ENCODE results near the gene SPRED2. TPM values are rescaled to one million over a fixed set of nuclear protein-coding genes. Genes with fewer than 3 reads are reported as not detected.

Gene SPRED2
- total RNA-seq, 4 donors from 2014 or later, result 12.5 to 21.2 (median 13.8) TPM

DNA sequence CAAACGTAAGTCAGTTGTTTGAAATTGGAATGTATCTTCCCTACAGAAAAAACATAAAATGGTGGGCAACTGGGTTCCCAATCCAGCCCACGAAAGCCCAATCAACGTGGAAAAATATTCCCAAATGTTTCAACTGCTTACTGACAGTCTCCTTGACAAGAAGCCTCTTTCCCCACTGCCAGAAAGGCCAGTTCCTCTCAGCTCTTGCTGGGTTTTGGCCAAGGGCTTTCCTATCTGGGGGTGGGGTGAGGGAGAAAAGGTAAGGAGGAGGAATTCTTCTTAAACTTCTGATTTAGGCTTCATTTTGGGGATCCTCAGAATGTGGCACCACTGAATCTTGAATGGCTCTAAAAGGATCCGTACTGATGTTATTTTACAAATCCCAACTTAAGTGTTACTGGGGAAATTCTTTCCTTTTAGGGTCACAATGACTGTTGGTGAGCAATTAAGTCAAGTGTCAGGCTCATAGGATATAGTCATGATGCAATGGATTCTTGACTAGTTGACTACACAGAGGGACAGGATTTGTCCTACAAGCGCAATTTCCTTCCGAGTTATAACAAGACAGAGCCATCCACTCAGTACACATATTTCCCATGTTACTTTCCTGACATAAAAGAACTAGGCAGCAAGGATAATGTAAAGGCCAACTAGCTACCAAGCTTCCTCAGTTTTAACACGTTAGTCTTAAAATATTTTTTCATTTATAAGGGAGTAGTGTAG lies 73.6 kb downstream of the SPRED2 start:
- no peak for ATAC-seq
- H3K27me3 ChIP-seq, result no peaks in the 10 kb centered on the region
- H3K27ac ChIP-seq, result peak overlapping the region in 1 of 4 donors; percentile 14
- peaks cover 0 to 35% (median 0%) of the 10 kb centered on the region in 3 donors for H3K4me1 ChIP-seq
- no peaks in the 10 kb centered on the region for H3K36me3 ChIP-seq
- TF ChIP-seq, protein P1, sequence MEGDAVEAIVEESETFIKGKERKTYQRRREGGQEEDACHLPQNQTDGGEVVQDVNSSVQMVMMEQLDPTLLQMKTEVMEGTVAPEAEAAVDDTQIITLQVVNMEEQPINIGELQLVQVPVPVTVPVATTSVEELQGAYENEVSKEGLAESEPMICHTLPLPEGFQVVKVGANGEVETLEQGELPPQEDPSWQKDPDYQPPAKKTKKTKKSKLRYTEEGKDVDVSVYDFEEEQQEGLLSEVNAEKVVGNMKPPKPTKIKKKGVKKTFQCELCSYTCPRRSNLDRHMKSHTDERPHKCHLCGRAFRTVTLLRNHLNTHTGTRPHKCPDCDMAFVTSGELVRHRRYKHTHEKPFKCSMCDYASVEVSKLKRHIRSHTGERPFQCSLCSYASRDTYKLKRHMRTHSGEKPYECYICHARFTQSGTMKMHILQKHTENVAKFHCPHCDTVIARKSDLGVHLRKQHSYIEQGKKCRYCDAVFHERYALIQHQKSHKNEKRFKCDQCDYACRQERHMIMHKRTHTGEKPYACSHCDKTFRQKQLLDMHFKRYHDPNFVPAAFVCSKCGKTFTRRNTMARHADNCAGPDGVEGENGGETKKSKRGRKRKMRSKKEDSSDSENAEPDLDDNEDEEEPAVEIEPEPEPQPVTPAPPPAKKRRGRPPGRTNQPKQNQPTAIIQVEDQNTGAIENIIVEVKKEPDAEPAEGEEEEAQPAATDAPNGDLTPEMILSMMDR (IDR thresholded peaks at IDR 0.05), result no peak
- TF ChIP-seq POLR2A (IDR thresholded peaks at IDR 0.05) (no peak), POLR2AphosphoS5 (IDR thresholded peaks at IDR 0.05) (no peak), EP300 (IDR thresholded peaks at IDR 0.05) (no peak)
- no peaks in the 10 kb centered on the region for H3K9me3 ChIP-seq
- WGBS, 2 donors (ENCODE audit: low coverage in 1 of 2), result 65 to 82% methylated on average over 5 to 7 of the region's 7 CpGs
- no peak overlapping the region for H3K4me3 ChIP-seq

DNA sequence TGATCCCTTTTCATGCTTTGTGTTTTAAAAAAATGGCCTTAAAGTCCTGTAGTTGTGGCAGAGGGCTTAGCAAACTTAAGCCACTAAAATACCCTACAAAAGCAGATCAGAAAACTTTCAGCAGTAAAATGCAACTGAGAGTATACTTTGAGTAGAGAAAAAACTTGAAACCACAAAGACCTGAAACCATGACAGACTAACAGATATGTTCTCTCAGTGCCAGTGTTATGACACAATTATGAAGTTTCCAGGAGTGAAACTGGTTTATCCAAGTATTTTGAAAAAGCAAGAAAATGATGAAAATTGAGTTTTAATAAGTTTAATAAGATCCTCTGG lies 74.5 kb downstream of the SPRED2 start:
- peaks cover 0 to 44% (median 0%) of the 10 kb centered on the region in 3 donors for H3K4me1 ChIP-seq
- no peaks in the 10 kb centered on the region for H3K9me3 ChIP-seq
- no peak overlapping the region for H3K27ac ChIP-seq
- TF ChIP-seq, protein P1 (IDR thresholded peaks at IDR 0.05), result no peak
- TF ChIP-seq POLR2A (IDR thresholded peaks at IDR 0.05), result no peak
- no peak for TF ChIP-seq EP300 (IDR thresholded peaks at IDR 0.05)
- TF ChIP-seq POLR2AphosphoS5 (IDR thresholded peaks at IDR 0.05), result no peak
- ATAC-seq, result no peak
- no peaks in the 10 kb centered on the region for H3K27me3 ChIP-seq
- H3K4me3 ChIP-seq, result no peak overlapping the region
- H3K36me3 ChIP-seq, result no peaks in the 10 kb centered on the region

DNA sequence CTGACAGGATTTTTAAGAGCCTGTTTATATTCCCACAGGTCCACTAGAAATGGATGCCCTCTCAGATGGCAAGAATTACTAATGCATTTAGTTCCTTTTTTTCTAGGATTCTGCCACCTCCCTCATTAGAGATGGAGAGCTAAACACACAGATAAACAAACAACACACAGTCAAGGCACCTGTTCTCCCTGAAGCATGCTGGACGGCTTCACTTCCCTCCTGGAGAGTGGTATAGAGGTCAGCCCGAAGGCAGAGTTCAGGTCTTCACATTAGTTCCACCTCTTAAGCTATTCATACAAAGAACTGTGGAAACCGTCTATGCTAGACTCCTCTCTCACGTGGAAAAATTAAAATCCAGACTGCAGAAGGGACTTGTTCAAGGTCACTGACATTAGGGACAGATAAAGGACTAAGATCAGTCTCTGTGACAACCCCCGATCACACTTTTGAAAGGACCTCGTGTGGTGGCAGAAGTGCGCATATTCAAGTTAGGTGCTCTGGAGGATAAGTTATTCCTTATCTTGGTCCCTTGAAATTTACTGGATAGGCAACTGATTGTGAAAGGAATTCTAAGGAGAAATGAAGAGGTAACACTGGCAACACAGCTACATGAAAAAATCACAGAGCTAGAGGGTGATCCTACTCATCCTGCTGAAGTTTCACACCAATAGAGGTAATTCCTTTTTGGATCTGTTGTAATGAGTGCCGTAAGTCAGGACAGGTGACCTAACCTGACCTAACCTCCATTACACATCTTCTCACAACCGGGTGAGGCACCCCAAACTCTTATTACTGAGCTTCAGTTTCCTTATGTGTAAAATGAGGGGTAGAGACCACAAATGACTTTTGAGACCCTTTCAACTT lies 75.1 kb downstream of the SPRED2 start:
- TF ChIP-seq EP300 (IDR thresholded peaks at IDR 0.05) (no peak), POLR2AphosphoS5 (IDR thresholded peaks at IDR 0.05) (no peak), POLR2A (IDR thresholded peaks at IDR 0.05) (no peak)
- TF ChIP-seq, protein P1 (IDR thresholded peaks at IDR 0.05), result no peak
- Histone ChIP-seq H3K27ac (no peak overlapping the region), H3K27me3 (no peaks in the 10 kb centered on the region), H3K9me3 (no peaks in the 10 kb centered on the region), H3K36me3 (no peaks in the 10 kb centered on the region), H3K4me1 (peaks cover 0 to 39% (median 0%) of the 10 kb centered on the region in 3 donors), H3K4me3 (no peak overlapping the region)
- no peak for ATAC-seq
- 87 to 92% methylated on average over 6 to 9 of the region's 9 CpGs for whole genome bisulfite sequencing, 2 donors (ENCODE audit: low coverage in 1 of 2)

DNA sequence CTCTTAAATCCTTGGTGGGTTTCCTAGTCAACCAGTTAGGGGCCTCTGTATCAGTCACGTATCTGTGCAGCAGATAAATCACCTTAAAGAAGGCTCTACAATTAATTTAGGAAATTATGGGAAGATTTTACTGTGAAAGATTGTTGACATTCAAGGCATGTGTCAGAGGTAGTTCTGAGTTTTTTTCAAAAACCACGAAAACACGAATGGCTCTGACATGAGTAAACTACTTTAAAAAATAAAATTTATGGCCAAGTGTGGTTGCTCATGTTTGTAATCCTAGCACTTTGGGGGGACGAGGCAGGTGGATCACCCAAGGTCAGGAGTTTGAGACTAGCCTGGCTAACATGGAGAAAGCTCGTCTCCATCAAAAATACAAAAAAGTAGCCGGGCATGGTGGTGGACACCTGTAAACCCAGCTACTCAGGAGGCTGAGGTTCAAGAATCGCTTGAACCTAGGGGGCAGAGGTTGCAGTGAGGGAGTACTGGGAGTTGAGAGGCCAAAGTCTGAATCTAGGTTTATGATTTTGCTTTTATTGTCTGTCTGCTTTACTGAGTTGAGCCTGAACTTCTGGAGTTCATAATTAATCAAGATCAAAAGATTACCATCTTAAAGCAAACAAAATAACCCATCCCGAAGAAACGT lies 77.1 kb downstream of the SPRED2 start:
- Histone ChIP-seq H3K4me1 (peaks cover 0 to 42% (median 5%) of the 10 kb centered on the region in 3 donors), H3K9me3 (no peaks in the 10 kb centered on the region), H3K36me3 (no peaks in the 10 kb centered on the region), H3K27me3 (no peaks in the 10 kb centered on the region), H3K4me3 (no peak overlapping the region), H3K27ac (no peak overlapping the region)
- TF ChIP-seq EP300 (IDR thresholded peaks at IDR 0.05), result no peak
- TF ChIP-seq POLR2AphosphoS5 (IDR thresholded peaks at IDR 0.05), result no peak
- no peak for TF ChIP-seq POLR2A (IDR thresholded peaks at IDR 0.05)
- TF ChIP-seq, protein P1 (IDR thresholded peaks at IDR 0.05), result no peak
- 86 to 87% methylated on average over 5 to 9 of the region's 9 CpGs for WGBS, 2 donors (ENCODE audit: low coverage in 1 of 2)
- ATAC-seq, result no peak
